ENCODE data around the gene KIAA1958.
"Not testable (repeated sequence)": the region's sequence is repeated elsewhere in the genome, so short reads cannot be mapped to it uniquely, and the experiment has no call there.

The KIAA1958 gene

DNA sequence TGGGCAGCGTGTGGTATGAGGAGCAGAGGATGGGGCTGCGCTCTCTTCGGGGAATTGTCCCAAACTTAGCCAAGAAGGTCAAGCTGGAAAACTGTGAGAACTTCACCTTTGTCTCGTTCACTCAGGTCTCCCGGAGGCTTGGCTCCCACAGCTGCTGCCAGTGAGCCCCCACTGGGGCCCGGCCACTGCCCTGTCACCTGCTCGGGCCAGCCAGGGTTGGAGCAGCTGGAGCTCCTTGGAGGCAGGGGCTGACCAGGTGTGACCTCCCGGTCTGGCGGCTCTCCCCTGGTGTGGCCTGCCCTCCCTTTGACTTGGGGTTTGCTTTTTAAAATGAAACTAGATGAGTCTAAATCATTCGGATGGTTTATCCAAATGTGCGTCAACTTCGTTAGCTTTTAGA, 173.3 kb downstream of the KIAA1958 start:
- no peak for DNase-seq (ENCODE audit: low read depth)

DNA sequence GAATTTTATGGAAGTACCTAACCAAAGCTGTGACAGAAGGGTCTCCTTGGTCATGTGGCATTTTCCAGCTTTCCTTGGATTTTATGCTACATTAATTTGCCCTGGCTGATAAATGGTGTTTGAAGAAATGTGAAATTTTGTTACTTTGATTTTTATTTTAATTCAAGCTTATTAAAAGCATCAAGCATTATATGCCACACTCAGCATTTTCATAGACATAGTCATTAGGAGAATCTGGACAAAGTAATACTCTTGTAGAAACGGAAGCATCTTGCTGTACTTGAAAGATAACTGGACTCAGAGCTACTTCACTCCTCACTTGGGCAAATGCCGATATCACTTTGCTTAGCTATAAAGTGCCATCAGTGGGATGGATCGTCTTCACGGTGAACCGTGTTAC, 177.1 kb downstream of the KIAA1958 start:
- DNase-seq (ENCODE audit: low read depth) = no peak

DNA sequence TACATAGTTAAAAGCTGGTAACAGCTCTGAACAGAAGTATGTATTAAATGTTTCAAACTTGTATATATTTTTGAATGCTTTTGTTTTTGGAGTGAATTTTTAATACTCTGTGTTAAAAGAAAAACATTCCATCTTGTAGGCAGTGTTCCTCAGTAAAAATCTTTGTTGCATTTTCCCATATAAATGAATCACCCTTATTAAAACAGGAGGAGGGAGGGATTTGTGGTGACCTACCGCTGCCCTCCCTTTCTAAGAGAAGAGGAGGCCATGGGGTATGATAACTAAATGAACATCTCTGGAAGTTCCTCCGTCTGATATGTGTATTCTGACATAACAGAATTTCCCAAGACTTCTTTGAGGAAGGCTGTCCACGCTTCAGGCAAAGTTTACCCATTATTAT, 177.9 kb downstream of the KIAA1958 start:
- DNase-seq (ENCODE audit: low read depth) = no peak

DNA sequence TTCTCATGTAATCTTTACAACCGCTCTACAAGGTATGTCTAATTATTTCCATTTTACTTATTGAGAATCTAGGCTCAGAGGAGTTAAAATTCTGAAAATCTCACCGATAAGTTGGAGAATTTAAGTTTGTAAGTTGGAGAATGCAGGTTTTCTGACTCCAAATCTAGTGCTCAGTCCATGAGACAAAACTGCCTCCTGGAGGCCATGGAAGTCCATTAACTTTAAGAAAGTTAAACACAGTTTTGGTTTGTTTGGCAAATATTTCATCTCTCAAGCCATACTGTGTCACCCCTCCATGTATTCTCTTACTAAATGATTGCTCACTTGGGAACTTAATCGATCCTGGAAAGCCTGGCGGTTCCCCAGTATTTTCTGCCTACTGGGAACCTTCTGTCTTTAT, 178.7 kb downstream of the KIAA1958 start:
- DNase-seq (ENCODE audit: low read depth) = peak; percentile 40

DNA sequence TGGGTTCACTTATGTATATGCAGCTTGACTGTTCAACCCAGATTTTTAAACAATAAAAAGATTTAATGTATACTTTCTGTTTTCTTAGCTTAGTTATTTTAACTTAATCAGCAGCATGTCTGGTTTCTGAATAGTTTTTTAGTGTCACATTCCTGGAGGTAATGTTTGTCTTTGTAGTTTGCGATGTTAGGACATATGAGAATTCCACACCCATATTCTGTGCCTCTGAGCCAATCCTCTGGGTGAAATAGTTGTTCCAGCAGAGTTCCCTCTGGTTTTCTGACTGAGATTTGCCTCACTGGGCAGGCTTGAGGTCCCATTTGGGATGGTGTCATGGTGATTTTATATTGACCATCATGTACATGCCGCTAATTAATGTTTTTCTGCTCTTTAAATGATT, 182.7 kb downstream of the KIAA1958 start:
- DNase-seq (ENCODE audit: low read depth) = no peak

DNA sequence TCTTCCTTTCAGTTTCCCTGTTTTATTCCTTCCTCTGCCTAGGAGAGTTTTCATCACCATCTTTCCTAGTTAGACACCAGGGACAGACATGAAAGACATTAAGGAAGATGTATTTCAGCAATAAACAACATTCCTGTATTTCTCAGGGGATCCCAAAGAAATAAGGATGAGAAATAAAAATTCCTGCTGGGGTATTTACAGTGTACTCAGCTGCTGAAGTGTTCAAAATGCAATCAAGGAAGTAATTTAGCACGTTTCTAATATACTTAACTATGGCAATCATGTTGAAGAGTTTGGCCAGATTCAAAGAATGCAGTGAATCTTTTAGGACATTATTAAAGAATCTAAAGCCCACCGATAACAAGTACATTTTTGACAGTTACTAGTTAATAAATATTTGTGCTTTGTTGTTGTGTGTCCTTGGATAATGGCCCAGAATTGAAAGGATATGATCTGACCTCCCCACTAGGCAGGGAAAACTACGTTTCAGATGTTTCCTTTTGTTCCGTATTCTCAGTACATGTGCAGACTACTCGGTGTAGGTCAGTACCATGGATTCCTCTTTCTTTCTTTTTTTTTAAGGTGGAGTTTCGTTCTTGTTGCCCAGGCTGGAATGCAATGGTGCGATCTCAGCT, 184.5 kb downstream of the KIAA1958 start:
- DNase-seq (ENCODE audit: low read depth) = no peak

DNA sequence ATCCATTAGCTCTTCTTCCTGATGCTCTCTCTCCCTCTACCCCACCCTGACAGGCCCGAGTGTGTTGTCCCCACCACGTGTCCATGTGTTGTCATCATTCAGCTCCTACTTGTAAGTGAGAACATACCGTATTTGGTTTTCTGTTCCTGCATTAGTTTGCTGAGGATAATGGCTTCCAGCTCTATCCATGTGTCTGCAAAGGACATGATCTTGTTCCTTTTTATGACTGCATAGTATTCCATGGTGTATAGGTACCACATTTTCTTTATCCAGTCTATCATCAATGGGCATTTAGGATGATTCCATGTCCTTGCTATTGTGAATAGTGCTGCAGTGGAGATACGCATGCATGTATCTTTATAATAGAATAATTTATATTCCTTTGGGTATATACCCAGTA, 186.6 kb downstream of the KIAA1958 start:
- not testable (repeated sequence) for DNase-seq (ENCODE audit: low read depth)

DNA sequence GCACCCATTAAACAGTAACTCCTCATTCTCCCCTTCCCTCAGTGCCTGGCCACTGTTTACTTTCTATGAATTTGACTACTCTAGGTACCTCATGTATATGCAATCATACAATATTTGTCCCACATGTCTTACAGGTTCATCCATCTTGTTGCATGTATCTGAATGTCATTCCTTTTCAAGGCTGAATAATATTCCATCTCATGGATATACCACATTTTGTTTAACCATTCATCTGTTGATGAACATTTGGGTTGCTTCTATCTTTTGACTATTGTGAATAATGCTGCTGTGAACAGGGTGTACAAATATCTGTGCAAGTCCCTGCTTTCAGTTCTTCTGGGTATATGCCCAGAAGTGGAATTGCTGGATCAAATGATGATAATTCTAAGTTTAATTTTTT, 190.4 kb downstream of the KIAA1958 start:
- DNase-seq (ENCODE audit: low read depth) = no peak

DNA sequence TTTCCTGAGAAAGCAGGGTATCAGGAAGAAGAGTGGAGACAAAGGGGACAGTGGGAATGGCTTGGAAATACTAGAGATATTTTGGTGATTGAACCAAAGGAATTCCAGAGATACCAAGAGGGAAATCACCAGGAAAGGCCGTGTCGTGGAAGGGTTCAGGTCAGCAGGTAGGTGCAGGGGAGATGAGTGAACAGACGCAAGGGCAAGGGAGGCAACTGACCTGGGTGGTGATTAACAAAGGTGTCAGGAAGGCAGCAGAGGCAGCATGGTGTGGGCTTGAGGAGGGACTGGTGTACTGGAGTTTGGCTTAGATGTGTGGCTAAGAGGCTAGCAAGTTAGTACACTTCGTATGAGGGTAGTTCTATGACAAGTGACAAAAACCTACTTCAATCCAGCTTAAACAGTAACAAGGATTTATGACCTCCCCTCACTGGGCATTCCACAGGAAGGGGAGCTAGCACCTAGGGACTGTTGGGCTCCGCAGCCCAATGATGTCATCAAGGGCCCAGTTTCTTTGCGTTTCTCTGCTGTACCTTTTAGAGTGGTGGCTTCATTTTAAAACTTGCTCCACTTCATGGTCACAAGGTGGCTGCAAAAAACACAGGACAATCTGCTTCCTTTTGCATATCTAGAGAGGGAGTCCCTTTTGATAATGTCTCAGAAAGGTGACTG, 194.2 kb downstream of the KIAA1958 start:
- DNase-seq (ENCODE audit: low read depth) = no peak

DNA sequence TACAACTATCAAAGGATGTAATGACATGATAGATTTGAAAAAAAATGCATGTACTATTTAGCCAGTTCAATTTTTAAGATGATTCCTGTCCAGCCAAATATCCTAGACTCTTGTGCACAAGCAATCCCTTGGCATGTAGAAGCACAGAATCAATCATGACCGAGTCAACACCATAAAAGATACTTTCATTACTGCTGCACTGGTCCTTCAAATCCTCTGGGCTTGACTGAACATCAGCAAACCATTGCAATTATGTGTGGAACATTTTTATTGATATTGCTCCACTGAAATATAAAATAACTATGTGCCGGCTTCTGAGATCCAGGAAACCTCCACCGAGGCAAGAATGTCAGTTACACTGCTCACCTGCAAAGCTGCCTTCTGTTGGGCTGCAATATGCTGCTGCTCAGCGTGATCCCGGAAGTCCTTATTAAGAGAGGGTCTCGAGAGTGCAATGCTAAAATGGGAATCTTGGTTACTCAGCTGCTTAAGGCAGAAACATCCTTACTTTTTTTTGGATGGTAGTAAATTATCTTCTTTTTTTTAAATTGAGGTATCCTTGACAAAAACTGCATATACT, 202.6 kb downstream of the KIAA1958 start:
- no peak for DNase-seq (ENCODE audit: low read depth)

DNA sequence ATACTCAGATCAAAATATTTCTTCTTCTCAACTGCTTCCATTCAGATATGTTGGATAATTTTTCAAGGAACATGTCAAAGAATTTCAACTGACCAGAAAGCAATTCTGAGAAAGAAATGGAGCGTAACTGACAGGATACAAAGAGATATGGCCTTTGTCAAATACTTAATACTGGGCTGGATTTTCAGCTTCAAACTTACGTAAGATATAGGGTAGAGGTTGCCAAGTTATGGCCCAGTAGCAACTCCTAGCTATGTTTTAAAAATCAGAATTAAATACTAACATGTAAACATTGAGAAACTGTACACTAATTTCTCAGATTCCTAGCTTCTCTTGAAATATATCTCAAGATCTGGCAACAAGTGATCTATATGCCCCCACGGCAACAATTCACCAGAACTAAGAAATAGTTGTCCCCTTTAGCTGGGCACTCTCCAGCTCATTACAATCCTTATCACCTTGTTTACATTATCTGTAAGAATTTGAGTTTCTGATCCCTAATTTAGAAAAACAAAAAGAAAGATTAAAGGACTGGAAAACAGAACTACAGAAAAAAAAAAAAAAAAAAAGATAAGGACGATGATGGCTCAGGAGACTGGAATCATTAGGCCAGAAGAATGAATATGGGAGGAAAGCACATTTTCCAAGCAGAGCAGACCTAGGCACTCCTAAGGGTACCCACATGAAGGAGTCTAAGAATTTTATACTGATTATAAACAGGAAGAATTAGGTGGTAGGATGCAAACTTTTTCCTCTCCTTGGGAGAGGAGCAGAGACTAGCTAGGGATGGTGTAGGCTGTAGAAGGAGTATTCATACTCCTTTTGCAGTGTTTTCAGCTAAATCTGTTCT, 208.3 kb downstream of the KIAA1958 start:
- DNase-seq (ENCODE audit: low read depth) = peak; percentile 10

DNA sequence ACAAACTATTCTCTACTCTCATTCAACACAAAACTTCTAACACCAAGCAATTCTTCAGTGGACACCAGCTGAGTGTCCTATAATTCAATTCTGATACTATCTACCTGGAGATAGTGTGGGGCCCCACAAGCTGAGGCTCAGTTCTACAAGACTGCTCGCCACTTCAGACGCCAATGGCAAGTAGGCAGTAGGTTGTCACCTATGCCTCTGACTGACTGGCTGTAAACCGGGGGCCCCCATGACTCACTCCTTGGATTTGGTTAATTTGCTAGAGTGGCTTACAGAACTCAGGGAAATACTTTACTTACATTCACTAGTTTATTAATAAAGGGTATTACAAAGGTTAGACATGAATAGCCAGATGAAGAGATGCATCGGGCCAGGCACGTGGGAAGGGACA, 209.8 kb downstream of the KIAA1958 start:
- no peak for DNase-seq (ENCODE audit: low read depth)

DNA sequence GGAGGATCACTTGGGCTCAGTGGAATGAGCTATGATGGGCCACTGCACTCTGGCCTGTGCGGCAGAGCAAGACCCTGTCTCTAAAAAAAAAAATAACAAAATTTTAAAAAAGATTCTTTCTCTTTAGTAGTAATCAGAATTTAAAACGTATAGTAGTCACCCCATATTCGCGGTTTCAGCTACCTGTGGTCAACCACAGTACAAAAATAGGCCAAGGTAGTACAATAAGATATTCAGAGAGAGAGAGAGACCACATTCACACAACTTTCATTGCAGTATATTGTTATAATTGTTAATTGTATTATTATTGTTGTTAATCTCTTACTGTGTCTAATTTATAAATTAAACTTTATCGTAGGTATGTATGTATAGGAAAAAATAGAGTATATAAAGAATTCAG, 212.6 kb downstream of the KIAA1958 start:
- DNase-seq (ENCODE audit: low read depth) = no peak

DNA sequence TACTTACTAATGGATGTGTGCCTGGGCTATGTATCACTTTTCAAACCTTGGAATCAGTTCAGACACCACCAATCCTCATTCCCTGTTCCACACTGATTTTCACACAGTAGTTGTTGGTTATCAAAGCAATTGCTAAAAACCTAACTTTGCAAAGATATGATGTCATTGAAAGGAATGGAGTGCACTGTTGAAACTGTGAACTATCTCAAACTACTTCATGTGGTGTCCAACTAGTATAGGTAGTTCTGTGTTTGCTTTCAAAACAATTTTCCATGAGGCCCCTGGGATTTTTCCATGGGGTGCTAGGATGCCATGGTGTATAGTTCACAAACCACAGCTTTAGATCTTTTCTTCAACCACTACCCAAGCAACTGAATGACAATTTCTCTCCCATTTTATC, 213.5 kb downstream of the KIAA1958 start:
- peak; percentile 7 for DNase-seq (ENCODE audit: low read depth)

DNA sequence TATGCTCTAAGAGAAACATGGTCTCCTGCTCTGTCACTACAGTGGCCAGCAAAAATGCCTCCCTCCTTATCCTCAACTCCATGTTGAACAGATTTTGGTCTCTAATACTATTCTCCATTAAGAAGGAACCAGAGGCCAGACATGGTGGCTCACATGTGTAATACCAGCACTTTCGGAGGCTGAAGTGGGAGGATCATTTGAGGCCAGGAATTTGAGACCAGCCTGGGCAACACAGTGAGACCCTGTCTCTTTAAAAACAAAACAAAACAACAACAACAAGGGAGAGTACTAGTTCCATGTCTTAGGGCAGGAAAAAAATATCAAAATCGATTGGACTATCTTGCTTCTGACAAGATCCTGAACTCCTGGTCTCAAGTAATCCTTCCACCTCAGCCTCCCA, 216.7 kb downstream of the KIAA1958 start:
- DNase-seq (ENCODE audit: low read depth) = no peak

DNA sequence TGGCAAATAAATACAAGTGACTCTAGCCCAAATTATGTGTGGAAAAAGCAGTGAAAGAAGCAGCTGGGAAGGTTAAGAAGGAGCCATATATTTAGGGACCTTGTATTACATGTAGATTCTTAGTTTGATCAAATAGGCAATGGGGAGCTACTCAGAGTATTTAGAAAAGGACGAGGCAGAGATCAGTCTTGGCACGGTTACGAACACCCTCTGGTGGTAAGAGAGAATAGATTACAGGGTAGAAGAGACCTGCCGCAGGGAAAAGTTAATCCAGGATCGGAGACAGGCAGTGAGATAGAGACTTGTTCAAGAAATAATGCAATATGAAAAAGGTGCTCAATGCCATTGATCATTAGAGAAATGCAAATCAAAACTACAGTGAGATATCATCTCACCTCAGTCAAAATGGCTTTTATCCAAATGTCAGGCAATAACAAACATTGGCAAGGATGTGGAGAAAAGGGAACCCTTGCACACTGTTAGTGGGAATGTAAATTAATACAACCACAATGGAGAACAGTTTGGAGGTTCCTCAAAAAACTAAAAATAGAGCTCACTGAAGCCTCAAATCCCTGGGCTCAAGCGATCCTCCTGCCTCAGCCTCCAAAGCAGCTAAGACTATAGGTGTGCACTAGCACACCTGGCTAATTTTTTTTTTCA, 219.3 kb downstream of the KIAA1958 start:
- DNase-seq (ENCODE audit: low read depth) = peak; percentile 61

DNA sequence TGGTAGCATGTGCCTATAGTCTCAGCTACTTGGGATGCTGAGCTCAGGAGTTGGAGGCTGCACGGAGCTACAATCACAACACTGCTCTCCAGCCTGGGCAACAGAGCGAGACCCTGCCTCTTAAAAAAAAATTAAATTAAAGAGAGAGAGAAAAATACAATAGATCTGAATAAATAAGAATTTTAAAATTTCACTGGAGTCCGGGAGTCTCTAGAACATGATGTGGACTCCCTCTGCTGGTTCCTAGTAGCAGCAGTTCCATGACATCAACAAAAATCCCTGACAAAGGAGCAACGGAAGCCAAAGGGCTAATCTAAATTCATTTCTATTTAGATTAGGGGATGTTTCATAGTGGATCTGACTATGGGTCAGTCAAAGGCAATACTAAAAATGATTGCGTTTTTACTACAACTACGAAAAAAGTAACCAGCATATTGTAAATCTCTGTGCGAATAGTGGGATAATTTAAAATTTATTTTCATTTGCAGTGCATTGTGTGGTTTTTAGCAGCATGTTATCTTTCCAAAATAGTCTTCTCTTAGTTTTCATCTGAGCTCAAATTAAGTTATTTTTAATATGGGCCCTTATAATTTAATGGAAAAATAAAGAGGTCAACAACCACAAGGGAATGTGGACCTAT, 224.5 kb downstream of the KIAA1958 start:
- DNase-seq (ENCODE audit: low read depth) = peak; percentile 66

DNA sequence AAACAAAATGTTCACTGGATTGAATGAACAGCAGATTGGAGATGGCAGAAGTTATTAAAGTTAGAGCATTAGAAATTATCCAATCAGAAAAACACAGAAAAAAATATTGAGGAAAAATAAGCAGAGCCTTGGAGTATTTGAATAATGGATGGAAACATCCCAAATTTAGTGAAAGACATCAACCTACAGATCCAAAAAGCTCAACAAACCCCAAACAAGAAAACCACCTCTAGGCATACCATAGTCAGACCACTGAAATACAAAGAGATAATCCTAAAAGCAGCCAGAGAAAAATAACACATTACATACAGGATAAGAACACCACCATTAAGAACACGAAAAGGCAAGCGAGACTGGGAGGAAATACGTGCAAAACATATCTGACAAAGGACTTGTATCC, 226.1 kb downstream of the KIAA1958 start:
- DNase-seq (ENCODE audit: low read depth) = no peak

DNA sequence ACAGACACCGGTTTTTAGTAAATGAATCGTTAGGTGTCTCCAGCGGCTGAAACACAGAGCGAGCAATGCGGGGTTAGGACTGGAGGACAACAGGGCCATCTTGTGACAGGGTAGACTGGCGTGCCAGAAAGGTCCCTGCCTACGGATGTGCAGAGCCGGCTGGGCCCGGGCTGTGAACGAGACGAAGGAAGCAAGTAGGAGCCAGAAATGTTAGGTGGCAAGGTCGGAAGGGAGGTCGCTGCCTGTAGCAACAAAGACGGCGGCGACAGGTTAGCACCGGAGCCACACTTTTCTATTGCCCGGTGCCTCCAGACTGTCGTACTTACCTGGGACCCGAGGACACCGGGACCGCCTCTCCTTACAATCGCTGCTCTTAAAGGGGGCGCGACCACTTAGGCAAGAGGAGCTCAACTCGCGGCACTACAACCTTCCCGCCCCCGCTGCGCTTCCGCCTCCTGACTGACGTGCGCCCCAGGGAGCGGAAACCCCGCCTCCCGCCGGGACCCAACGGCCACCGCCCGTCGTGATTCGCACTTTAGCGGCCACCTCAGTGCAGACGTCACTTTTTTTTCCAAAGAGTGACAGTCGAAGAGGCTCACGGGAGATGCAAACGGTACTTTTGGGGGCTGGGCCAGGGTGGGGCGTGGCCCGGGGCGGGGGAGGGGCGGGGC, 231.2 kb downstream of the KIAA1958 start, which contains the start of gene INIP:
Gene INIP (minus strand): TSS at position 457 of the 671 bp plus-strand sequence. CDS start 1,632 bp downstream, outside the sequence.
- peak; percentile 97 for DNase-seq (ENCODE audit: low read depth)

Measured in iris pigment epithelial cell (primary cell).